Sigmoid colon (tissue), 4 donors: ENCODE measurements around the gene PRDM1.

Source experiments
- EP300 ChIP-seq, 4 donors: sonication (generic); formaldehyde crosslinking; IDR thresholded peaks; one replicate each; pipeline ENCODE4 v1.6.1; 2017; ENCODE audit warnings: antibody characterized with exemption in 4 of 4
- POLR2A ChIP-seq, 2 donors: fragments of 450-650 bp; IDR thresholded peaks; one replicate each; pipeline ENCODE4 v1.6.1; 2016; ENCODE audit warnings: antibody characterized with exemption in 2 of 2, mild to moderate bottlenecking in 2 of 2, moderate library complexity in 2 of 2
- POLR2AphosphoS5 ChIP-seq, 4 donors: sonication (generic); formaldehyde crosslinking; IDR thresholded peaks; one replicate each; pipeline ENCODE4 v1.6.1; 2017; ENCODE audit warnings: antibody characterized with exemption in 4 of 4
- TF ChIP-seq, protein P1 (sequence below), 4 experiments: fragments of 450-650 bp in 3 of 4; fragments of 200-600 bp in 1 of 4; IDR thresholded peaks; one replicate each; pipeline ENCODE4 v1.5.1; 2016 to 2019; ENCODE audit warnings: antibody characterized with exemption in 4 of 4, mild to moderate bottlenecking in 3 of 4, moderate library complexity in 2 of 4

GRCh38 chr6:106125925-106126435 is 39.8 kb downstream of the PRDM1 start:
- TF ChIP-seq, protein P1, sequence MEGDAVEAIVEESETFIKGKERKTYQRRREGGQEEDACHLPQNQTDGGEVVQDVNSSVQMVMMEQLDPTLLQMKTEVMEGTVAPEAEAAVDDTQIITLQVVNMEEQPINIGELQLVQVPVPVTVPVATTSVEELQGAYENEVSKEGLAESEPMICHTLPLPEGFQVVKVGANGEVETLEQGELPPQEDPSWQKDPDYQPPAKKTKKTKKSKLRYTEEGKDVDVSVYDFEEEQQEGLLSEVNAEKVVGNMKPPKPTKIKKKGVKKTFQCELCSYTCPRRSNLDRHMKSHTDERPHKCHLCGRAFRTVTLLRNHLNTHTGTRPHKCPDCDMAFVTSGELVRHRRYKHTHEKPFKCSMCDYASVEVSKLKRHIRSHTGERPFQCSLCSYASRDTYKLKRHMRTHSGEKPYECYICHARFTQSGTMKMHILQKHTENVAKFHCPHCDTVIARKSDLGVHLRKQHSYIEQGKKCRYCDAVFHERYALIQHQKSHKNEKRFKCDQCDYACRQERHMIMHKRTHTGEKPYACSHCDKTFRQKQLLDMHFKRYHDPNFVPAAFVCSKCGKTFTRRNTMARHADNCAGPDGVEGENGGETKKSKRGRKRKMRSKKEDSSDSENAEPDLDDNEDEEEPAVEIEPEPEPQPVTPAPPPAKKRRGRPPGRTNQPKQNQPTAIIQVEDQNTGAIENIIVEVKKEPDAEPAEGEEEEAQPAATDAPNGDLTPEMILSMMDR (IDR thresholded peaks at IDR 0.05): no peak
- TF ChIP-seq POLR2A (IDR thresholded peaks at IDR 0.05) (no peak), EP300 (IDR thresholded peaks at IDR 0.05) (no peak), POLR2AphosphoS5 (IDR thresholded peaks at IDR 0.05) (no peak)
